Chondrocyte (in vitro differentiated cells): ENCODE measurements around the gene RASGRP2. TPM values are rescaled to one million over a fixed set of nuclear protein-coding genes. Genes with fewer than 3 reads are reported as not detected.

Source experiments
- DNase-seq: peaks from one replicate; pipeline ENCODE4 v3.0.0; 2021; ENCODE audit warnings: mixed read lengths, low spot score
- H3K27ac Mint-ChIP-seq: one replicate; pipeline ENCODE4 v1.8.0; 2021; ENCODE audit warnings: mild to moderate bottlenecking, moderate library complexity, mixed read lengths; ENCODE audit not compliant: unreplicated experiment
- H3K27me3 Mint-ChIP-seq: 2 replicates; pipeline ENCODE4 v1.8.0; 2021; ENCODE audit warnings: low read depth, mixed read lengths
- H3K36me3 Mint-ChIP-seq: 2 replicates; pipeline ENCODE4 v1.8.0; 2021; ENCODE audit warnings: low read depth, mixed read lengths
- H3K4me1 Mint-ChIP-seq: 2 replicates; pipeline ENCODE4 v1.8.0; 2021; ENCODE audit warnings: low read depth, mild to moderate bottlenecking, mixed read lengths
- H3K4me3 Mint-ChIP-seq: one replicate; pipeline ENCODE4 v1.8.0; 2021; ENCODE audit warnings: mild to moderate bottlenecking, moderate library complexity, mixed read lengths; ENCODE audit not compliant: unreplicated experiment
- H3K9me3 Mint-ChIP-seq: 2 replicates; pipeline ENCODE4 v1.8.0; 2021; ENCODE audit warnings: low read depth, mixed read lengths
- CTCF ChIP-seq: fragments of 200-600 bp; sonication (generic); IDR thresholded peaks from 2 replicates; pipeline ENCODE4 v1.5.0; 2021; ENCODE audit warnings: antibody characterized with exemption, mild to moderate bottlenecking, moderate library complexity
- total RNA-seq: library from RNA; stranded (reverse); gene quantifications from 3 replicates; pipeline ENCODE4 v1.2.1, GENCODE V29; 2021

Gene RASGRP2
- total RNA-seq, 1 donor from 2014 or later, result 11.4 TPM

- Mint-ChIP-seq H3K9me3 (no peaks in the 10 kb centered on the region), H3K4me1 (peaks cover 2% of the 10 kb centered on the region), H3K27me3 (no peaks in the 10 kb centered on the region), H3K27ac (no peak overlapping the region), H3K4me3 (no peak overlapping the region), H3K36me3 (no peaks in the 10 kb centered on the region)
- DNase-seq, result peak; percentile 75
- TF ChIP-seq CTCF, result no peak
Measured at GRCh38 chr11:64754124-64754918, 10.4 kb upstream of the RASGRP2 start.

GRCh38 chr11:64753380-64754123, 9.6 kb upstream of the RASGRP2 start:
- TF ChIP-seq CTCF, result no peak
- H3K4me1 Mint-ChIP-seq, result peaks cover 2% of the 10 kb centered on the region

GRCh38 chr11:64753019-64753379, 9.1 kb upstream of the RASGRP2 start:
- Mint-ChIP-seq H3K4me3 (no peak overlapping the region), H3K4me1 (peaks cover 7% of the 10 kb centered on the region), H3K36me3 (no peaks in the 10 kb centered on the region), H3K27ac (no peak overlapping the region), H3K9me3 (no peaks in the 10 kb centered on the region), H3K27me3 (no peaks in the 10 kb centered on the region)
- peak; percentile 75 for DNase-seq
- no peak for TF ChIP-seq CTCF

More at GRCh38 chr11:64753380-64754123, 9.6 kb upstream of the RASGRP2 start:
- Mint-ChIP-seq H3K27ac (no peak overlapping the region), H3K9me3 (no peaks in the 10 kb centered on the region), H3K27me3 (no peaks in the 10 kb centered on the region), H3K4me3 (no peak overlapping the region), H3K36me3 (no peaks in the 10 kb centered on the region)
- peak; percentile 89 for DNase-seq

- H3K27ac Mint-ChIP-seq, result no peak overlapping the region
- TF ChIP-seq CTCF, result no peak
- no peaks in the 10 kb centered on the region for H3K36me3 Mint-ChIP-seq
- peaks cover 8% of the 10 kb centered on the region for H3K4me1 Mint-ChIP-seq
- no peak overlapping the region for H3K4me3 Mint-ChIP-seq
- no peaks in the 10 kb centered on the region for H3K27me3 Mint-ChIP-seq
- no peaks in the 10 kb centered on the region for H3K9me3 Mint-ChIP-seq
- peak; percentile 77 for DNase-seq
Measured at GRCh38 chr11:64752175-64752970, 8.4 kb upstream of the RASGRP2 start.

GRCh38 chr11:64751580-64751979, 7.6 kb upstream of the RASGRP2 start:
- TF ChIP-seq CTCF, result no peak
- Mint-ChIP-seq H3K27ac (no peak overlapping the region), H3K9me3 (no peaks in the 10 kb centered on the region), H3K36me3 (no peaks in the 10 kb centered on the region), H3K27me3 (no peaks in the 10 kb centered on the region), H3K4me3 (no peak overlapping the region), H3K4me1 (peaks cover 8% of the 10 kb centered on the region)
- peak; percentile 28 for DNase-seq
